IgD-negative memory B cell (primary cell): ENCODE measurements around the gene SLC8B1. TPM values are rescaled to one million over a fixed set of nuclear protein-coding genes. Genes with fewer than 3 reads are reported as not detected.
A peak's percentile ranks its signal among the peaks of the same experiment; 100 is the strongest.

Source experiments
- H3K27ac Mint-ChIP-seq, 3 donors: one replicate each; pipeline ENCODE4 v1.8.0; 2020 to 2022; ENCODE audit warnings: mild to moderate bottlenecking in 3 of 3, mixed read lengths in 3 of 3, moderate library complexity in 1 of 3
- H3K27me3 Mint-ChIP-seq: one replicate; pipeline ENCODE4 v1.8.0; 2021; ENCODE audit warnings: mixed read lengths
- H3K36me3 Mint-ChIP-seq: one replicate; pipeline ENCODE4 v1.8.0; 2020; ENCODE audit warnings: mild to moderate bottlenecking, mixed read lengths
- H3K4me1 Mint-ChIP-seq, 3 donors: one replicate each; pipeline ENCODE4 v1.8.0; 2020 to 2022; ENCODE audit warnings: mixed read lengths in 3 of 3, mild to moderate bottlenecking in 1 of 3
- H3K4me3 Mint-ChIP-seq, 4 donors: one replicate each; pipeline ENCODE4 v1.8.0; 2020 to 2022; ENCODE audit warnings: mild to moderate bottlenecking in 4 of 4, mixed read lengths in 4 of 4, moderate library complexity in 3 of 4
- H3K9me3 Mint-ChIP-seq, 3 donors: one replicate each; pipeline ENCODE4 v1.8.0; 2020 to 2021; ENCODE audit warnings: mixed read lengths in 3 of 3, mild to moderate bottlenecking in 1 of 3
- polyA plus RNA-seq: library from polyadenylated mRNA; unstranded; fragments of 300-500 nt; fragmentation: Illumina TruSeq; gene quantifications from one replicate; pipeline ENCODE4 v1.2.3, GENCODE V29; 2021

Gene SLC8B1
- polyA plus RNA-seq, 1 donor from 2014 or later = 12.1 TPM

DNA sequence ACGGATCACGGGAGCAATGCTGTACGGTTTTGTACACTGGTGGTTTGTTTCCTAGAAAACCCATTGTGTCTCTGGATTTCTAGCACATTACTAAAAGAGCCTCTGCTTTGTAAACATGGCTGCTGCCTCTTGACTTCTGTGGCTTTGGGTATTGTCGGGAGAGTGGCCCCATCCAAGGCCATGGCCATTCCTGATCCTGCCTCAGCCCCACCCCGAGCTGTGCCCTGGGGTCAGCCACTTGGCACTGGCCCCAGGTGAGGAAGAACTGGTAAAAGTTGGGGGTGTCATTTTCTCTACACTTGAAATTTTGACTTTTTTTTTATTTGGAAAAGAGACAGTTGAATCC lies 36.5 kb downstream of the SLC8B1 start:
- no peaks in the 10 kb centered on the region for H3K9me3 Mint-ChIP-seq

GRCh38 chr12:113297621-113298471 lies 37.1 kb downstream of the SLC8B1 start:
- Mint-ChIP-seq H3K27ac (no peak overlapping the region), H3K9me3 (no peaks in the 10 kb centered on the region), H3K27me3 (no peaks in the 10 kb centered on the region), H3K4me1 (peaks cover 0 to 7% (median 2%) of the 10 kb centered on the region in 3 donors), H3K36me3 (peaks cover 7% of the 10 kb centered on the region), H3K4me3 (peak overlapping the region in 1 of 4 donors; percentile 17)

More for the DNA sequence above, 36.5 kb downstream of the SLC8B1 start:
- H3K27ac Mint-ChIP-seq = no peak overlapping the region
- H3K36me3 Mint-ChIP-seq = peaks cover 8% of the 10 kb centered on the region
- no peak overlapping the region for H3K4me3 Mint-ChIP-seq
- H3K27me3 Mint-ChIP-seq = no peaks in the 10 kb centered on the region
- H3K4me1 Mint-ChIP-seq = peaks cover 0 to 13% (median 4%) of the 10 kb centered on the region in 3 donors

DNA sequence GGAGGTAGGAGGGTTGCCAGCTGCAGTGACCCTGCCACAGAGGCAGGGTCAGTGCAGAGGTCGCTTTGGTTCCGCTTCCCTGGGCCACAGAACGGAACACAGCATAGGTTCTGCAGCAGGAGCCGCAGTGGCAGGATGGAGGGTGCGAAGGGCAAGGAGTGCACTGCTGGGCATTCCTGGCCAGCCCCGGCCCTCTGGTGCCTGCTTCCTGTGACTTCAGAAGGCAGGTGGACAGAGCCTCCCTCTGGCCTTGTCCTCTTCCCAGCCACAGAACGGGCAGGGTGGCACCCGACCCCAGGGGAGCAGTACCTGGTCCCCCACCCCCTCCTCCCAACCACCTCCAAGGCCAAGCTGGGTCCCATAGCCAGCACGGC lies 37.7 kb downstream of the SLC8B1 start:
- no peak overlapping the region for H3K27ac Mint-ChIP-seq

DNA sequence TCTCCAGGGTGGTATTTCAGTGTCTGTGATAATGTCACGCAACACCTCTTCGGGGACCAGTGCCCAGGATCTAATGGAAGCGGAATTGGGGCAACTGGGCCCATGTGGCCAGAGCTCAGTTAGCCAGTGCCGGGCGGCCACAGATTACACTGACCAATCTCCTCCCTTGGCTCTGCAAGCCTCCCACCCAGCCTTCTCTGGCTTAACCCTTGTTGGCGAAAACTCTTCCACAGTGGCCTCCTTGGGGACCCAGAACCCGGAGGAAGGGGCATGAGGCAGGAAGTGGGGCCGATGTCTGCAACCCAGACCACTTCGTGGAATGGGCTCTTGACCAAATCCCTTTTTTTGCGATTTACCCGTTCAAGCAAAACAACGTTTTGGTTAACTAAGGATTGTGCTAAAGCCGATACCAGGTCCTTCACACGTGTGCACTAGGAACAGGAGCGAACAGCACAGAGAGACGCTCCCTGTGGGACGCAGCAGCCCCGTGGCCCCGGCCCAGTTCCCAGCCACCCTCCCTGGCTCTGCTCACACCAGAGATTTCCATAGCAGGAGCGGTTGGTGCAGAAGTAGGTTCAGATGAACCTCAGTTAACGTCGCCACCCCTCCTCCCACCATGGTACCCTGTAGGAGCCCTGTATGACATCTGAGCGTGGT lies 38.2 kb downstream of the SLC8B1 start:
- Mint-ChIP-seq H3K27ac (peak overlapping the region in 1 of 3 donors; percentile 9), H3K36me3 (peaks cover 8% of the 10 kb centered on the region), H3K27me3 (no peaks in the 10 kb centered on the region), H3K4me1 (peaks cover 0 to 3% (median 0%) of the 10 kb centered on the region in 3 donors), H3K9me3 (no peaks in the 10 kb centered on the region), H3K4me3 (no peak overlapping the region)

More for the DNA sequence above, 37.7 kb downstream of the SLC8B1 start:
- Mint-ChIP-seq H3K4me1 (peaks cover 0 to 3% (median 0%) of the 10 kb centered on the region in 3 donors), H3K4me3 (no peak overlapping the region), H3K36me3 (peaks cover 7% of the 10 kb centered on the region), H3K27me3 (no peaks in the 10 kb centered on the region), H3K9me3 (no peaks in the 10 kb centered on the region)

GRCh38 chr12:113295886-113296556 lies 38.9 kb downstream of the SLC8B1 start:
- H3K27ac Mint-ChIP-seq = peak overlapping the region in 2 of 3 donors; percentile 9 to 46

DNA sequence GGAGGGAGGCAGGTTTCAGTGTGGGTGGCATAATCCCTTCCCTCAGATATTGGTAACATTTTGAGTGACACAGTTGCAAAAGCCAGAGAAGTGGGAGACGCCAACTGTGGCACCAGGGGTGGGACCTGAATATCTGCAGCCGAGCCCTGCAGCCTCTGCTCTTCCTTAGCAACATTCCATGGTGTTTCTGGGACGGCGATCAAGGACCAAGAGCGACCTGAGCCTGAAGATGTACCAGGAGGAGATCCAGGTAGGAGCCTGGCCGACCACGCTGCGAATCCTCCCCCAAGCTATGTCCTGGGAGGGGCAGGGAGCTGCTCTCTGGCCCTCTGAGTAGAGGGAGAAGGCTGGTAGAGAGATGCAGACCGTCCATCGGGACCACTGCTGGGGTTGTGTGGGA lies 41.8 kb downstream of the SLC8B1 start:
- H3K27me3 Mint-ChIP-seq = no peaks in the 10 kb centered on the region
- no peak overlapping the region for H3K27ac Mint-ChIP-seq
- H3K36me3 Mint-ChIP-seq = peaks cover 8% of the 10 kb centered on the region
- H3K4me3 Mint-ChIP-seq = no peak overlapping the region
- no peaks in the 10 kb centered on the region for H3K9me3 Mint-ChIP-seq
- H3K4me1 Mint-ChIP-seq = no peaks in the 10 kb centered on the region

More at GRCh38 chr12:113295886-113296556, 38.9 kb downstream of the SLC8B1 start:
- peaks cover 0 to 3% (median 0%) of the 10 kb centered on the region in 3 donors for H3K4me1 Mint-ChIP-seq
- H3K9me3 Mint-ChIP-seq = no peaks in the 10 kb centered on the region
- peaks cover 8% of the 10 kb centered on the region for H3K36me3 Mint-ChIP-seq
- no peaks in the 10 kb centered on the region for H3K27me3 Mint-ChIP-seq
- no peak overlapping the region for H3K4me3 Mint-ChIP-seq

DNA sequence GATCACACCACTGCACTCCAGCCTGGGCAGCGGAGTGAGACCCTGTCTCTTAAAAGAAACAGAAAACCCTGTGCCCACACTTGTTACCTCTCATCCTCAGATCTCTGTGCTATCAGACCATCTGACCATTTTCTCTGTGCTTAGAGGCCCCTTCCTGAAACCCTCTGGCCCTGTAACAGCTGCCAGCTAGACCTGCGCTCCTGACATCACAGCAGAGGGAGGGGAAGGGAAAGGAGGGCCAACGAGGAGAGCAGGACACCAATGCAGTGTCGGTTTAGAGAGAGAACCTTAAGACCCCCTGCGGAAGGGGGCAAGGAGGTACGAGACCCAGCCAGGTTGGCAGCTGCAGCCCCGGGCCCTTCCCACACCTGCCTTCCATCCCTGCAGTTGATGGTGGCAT lies 42.4 kb downstream of the SLC8B1 start:
- Mint-ChIP-seq H3K4me1 (no peaks in the 10 kb centered on the region), H3K36me3 (peaks cover 8% of the 10 kb centered on the region), H3K27ac (no peak overlapping the region), H3K27me3 (no peaks in the 10 kb centered on the region), H3K9me3 (no peaks in the 10 kb centered on the region), H3K4me3 (no peak overlapping the region)

GRCh38 chr12:113292091-113292490 lies 42.8 kb downstream of the SLC8B1 start:
- no peaks in the 10 kb centered on the region for H3K27me3 Mint-ChIP-seq
- no peaks in the 10 kb centered on the region for H3K4me1 Mint-ChIP-seq
- no peak overlapping the region for H3K4me3 Mint-ChIP-seq
- H3K36me3 Mint-ChIP-seq = peaks cover 8% of the 10 kb centered on the region
- no peak overlapping the region for H3K27ac Mint-ChIP-seq
- no peaks in the 10 kb centered on the region for H3K9me3 Mint-ChIP-seq

- Mint-ChIP-seq H3K36me3 (peaks cover 8% of the 10 kb centered on the region), H3K4me1 (no peaks in the 10 kb centered on the region), H3K4me3 (no peak overlapping the region), H3K27me3 (no peaks in the 10 kb centered on the region), H3K27ac (peak overlapping the region in 1 of 3 donors; percentile 53), H3K9me3 (no peaks in the 10 kb centered on the region)
These were observed 43.3 kb downstream of the SLC8B1 start for GRCh38 chr12:113291586-113291985.

- Mint-ChIP-seq H3K27ac (no peak overlapping the region), H3K4me1 (no peaks in the 10 kb centered on the region), H3K36me3 (peaks cover 8% of the 10 kb centered on the region), H3K9me3 (no peaks in the 10 kb centered on the region), H3K27me3 (no peaks in the 10 kb centered on the region), H3K4me3 (no peak overlapping the region)
These were observed 44.4 kb downstream of the SLC8B1 start for GRCh38 chr12:113290506-113290905.

- Mint-ChIP-seq H3K4me3 (no peak overlapping the region), H3K36me3 (peaks cover 7% of the 10 kb centered on the region), H3K9me3 (no peaks in the 10 kb centered on the region), H3K27me3 (no peaks in the 10 kb centered on the region), H3K4me1 (no peaks in the 10 kb centered on the region), H3K27ac (no peak overlapping the region)
These were observed 45.5 kb downstream of the SLC8B1 start for GRCh38 chr12:113289361-113289760.

- Mint-ChIP-seq H3K4me1 (no peaks in the 10 kb centered on the region), H3K9me3 (no peaks in the 10 kb centered on the region), H3K27ac (no peak overlapping the region), H3K27me3 (no peaks in the 10 kb centered on the region), H3K4me3 (no peak overlapping the region), H3K36me3 (peaks cover 4% of the 10 kb centered on the region)
These were observed 47.0 kb downstream of the SLC8B1 start for GRCh38 chr12:113287899-113288282.

DNA sequence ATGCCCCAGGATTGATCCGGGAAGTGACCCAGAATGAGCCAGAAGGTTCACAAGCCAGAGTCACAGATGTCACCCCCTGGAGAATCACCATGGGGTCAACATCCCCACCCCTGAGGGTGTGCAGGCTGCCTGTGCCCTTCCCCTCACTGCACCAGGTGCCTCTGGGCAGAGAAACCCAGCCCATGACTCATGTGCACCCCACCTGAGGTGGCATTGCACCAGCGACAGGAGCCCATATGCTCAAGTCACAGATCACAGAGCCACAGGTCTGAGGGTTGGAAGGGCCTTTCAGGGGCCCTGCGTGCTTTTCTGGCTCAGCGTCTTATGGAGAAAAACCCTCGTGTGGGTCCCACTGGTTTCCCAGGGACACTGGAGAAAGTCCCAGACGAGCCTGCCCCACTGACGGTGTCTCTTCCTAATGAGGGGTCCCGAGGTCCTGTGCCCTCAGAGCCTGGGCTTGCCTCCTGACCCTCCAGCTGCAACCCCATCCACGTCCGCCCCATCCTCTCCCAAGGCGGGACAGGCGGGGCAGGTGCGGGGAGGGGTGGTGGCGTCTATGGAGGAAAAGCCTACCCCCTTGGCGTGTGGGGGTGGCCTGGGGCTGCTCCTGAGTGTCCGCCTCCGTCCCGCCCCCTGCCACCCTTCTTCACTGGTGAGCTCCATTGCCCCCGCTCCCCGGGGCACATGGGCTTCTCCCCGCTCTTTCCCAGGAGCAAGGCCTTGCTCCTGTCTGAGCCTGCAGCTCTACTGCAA lies 47.6 kb downstream of the SLC8B1 start:
- Mint-ChIP-seq H3K4me1 (no peaks in the 10 kb centered on the region), H3K27me3 (no peaks in the 10 kb centered on the region), H3K4me3 (no peak overlapping the region), H3K9me3 (no peaks in the 10 kb centered on the region), H3K36me3 (peaks cover 4% of the 10 kb centered on the region), H3K27ac (no peak overlapping the region)

- no peaks in the 10 kb centered on the region for H3K9me3 Mint-ChIP-seq
- H3K36me3 Mint-ChIP-seq = peaks cover 1% of the 10 kb centered on the region
- H3K27ac Mint-ChIP-seq = no peak overlapping the region
- H3K4me3 Mint-ChIP-seq = no peak overlapping the region
- H3K27me3 Mint-ChIP-seq = no peaks in the 10 kb centered on the region
- no peaks in the 10 kb centered on the region for H3K4me1 Mint-ChIP-seq
These were observed 48.2 kb downstream of the SLC8B1 start for GRCh38 chr12:113286712-113287111.
